Astrocyte of the cerebellum (primary cell): ENCODE data around the gene RPRML.
"Not testable (repeated sequence)": the region's sequence is repeated elsewhere in the genome, so short reads cannot be mapped to it uniquely, and the experiment has no call there.

ENCODE experiments used
- DNase-seq: peaks from one replicate; pipeline ENCODE4 v3.0.0-alpha.2; 2011; ENCODE audit warnings: low read depth
- H3K4me3 ChIP-seq: 2 replicates; pipeline ENCODE4 v1.5.1; 2011; ENCODE audit warnings: mild to moderate bottlenecking, low read depth, low read length, moderate library complexity
- CTCF ChIP-seq: IDR thresholded peaks from 2 replicates; pipeline ENCODE4 v1.5.1; 2012; ENCODE audit warnings: low read length, low read depth, moderate library complexity, mild to moderate bottlenecking; ENCODE audit errors: missing control alignments
- in situ Hi-C: cut with HindIII; loops from 2 replicates; pipeline ENCODE4 v1.10.0; 2017; ENCODE audit warnings: low sequenced_read_pairs

Gene RPRML

GRCh38 chr17:46995841-46996571 lies 17.0 kb upstream of the RPRML start:
- no peak overlapping the region for H3K4me3 ChIP-seq
- no peak for DNase-seq
- no peak for TF ChIP-seq CTCF
- in situ Hi-C loops = no loop called here

GRCh38 chr17:46994993-46995392 lies 15.9 kb upstream of the RPRML start:
- in situ Hi-C loops = no loop called here

GRCh38 chr17:46991617-46992016 lies 12.6 kb upstream of the RPRML start:
- TF ChIP-seq CTCF = no peak
- H3K4me3 ChIP-seq = no peak overlapping the region
- no peak for DNase-seq
- in situ Hi-C loops = no loop called here

More at GRCh38 chr17:46994993-46995392, 15.9 kb upstream of the RPRML start:
- no peak for TF ChIP-seq CTCF
- no peak for DNase-seq
- no peak overlapping the region for H3K4me3 ChIP-seq

GRCh38 chr17:46989637-46990431 lies 10.8 kb upstream of the RPRML start:
- no peak for TF ChIP-seq CTCF
- no peak for DNase-seq
- no peak overlapping the region for H3K4me3 ChIP-seq
- in situ Hi-C loops = no loop called here

GRCh38 chr17:46987927-46988326 lies 8.9 kb upstream of the RPRML start:
- DNase-seq, in situ Hi-C loops, H3K4me3 ChIP-seq: not testable (repeated sequence)

GRCh38 chr17:46986366-46986765 lies 7.3 kb upstream of the RPRML start:
- in situ Hi-C loops = no loop called here
- H3K4me3 ChIP-seq = no peak overlapping the region
- DNase-seq = no peak
- no peak for TF ChIP-seq CTCF

GRCh38 chr17:46984892-46985291 lies 5.8 kb upstream of the RPRML start:
- no peak overlapping the region for H3K4me3 ChIP-seq
- TF ChIP-seq CTCF = no peak
- no peak for DNase-seq
- in situ Hi-C loops = no loop called here
